Endodermal cell (in vitro differentiated cells): ENCODE results near the gene FLG. TPM values are rescaled to one million over a fixed set of nuclear protein-coding genes. Genes with fewer than 3 reads are reported as not detected.

Experiments used
- DNase-seq: peaks from one replicate; pipeline ENCODE4 v3.0.0-alpha.2; 2017
- H3K27ac ChIP-seq: 2 replicates; pipeline ENCODE4 v1.5.1; 2013; ENCODE audit warnings: mild to moderate bottlenecking, low read depth, low read length, moderate library complexity
- H3K27me3 ChIP-seq: 2 replicates; pipeline ENCODE4 v1.6.1; 2013; ENCODE audit warnings: mild to moderate bottlenecking, low read length, moderate library complexity; ENCODE audit not compliant: insufficient read depth, control insufficient read depth, poor library complexity, severe bottlenecking
- H3K36me3 ChIP-seq: 2 replicates; pipeline ENCODE4 v1.7.0; 2013; ENCODE audit warnings: mild to moderate bottlenecking, low read length, moderate library complexity; ENCODE audit not compliant: control insufficient read depth, insufficient read depth
- H3K4me1 ChIP-seq: one replicate; pipeline ENCODE4 v1.7.0; 2013; ENCODE audit warnings: low read length; ENCODE audit not compliant: control insufficient read depth, insufficient read depth
- H3K4me3 ChIP-seq: 2 replicates; pipeline ENCODE4 v1.5.1; 2013; ENCODE audit warnings: mild to moderate bottlenecking, low read length, moderate library complexity
- H3K9ac ChIP-seq: 2 replicates; pipeline ENCODE4 v1.6.1; 2013; ENCODE audit warnings: mild to moderate bottlenecking, low read length, moderate library complexity; ENCODE audit not compliant: poor library complexity, severe bottlenecking; ENCODE audit errors: extremely low read depth
- H3K9me3 ChIP-seq: 2 replicates; pipeline ENCODE4 v1.6.1; 2013; ENCODE audit warnings: mild to moderate bottlenecking, low read length, moderate library complexity; ENCODE audit not compliant: control insufficient read depth
- H3K27ac Mint-ChIP-seq: 2 replicates; pipeline ENCODE4 v1.8.0; 2020; ENCODE audit warnings: mixed read lengths
- H3K27me3 Mint-ChIP-seq: 2 replicates; pipeline ENCODE4 v1.8.0; 2021; ENCODE audit warnings: mild to moderate bottlenecking, mixed read lengths; ENCODE audit not compliant: insufficient read depth
- H3K36me3 Mint-ChIP-seq: 2 replicates; pipeline ENCODE4 v1.8.0; 2020; ENCODE audit warnings: low read depth, mixed read lengths
- H3K4me1 Mint-ChIP-seq: 2 replicates; pipeline ENCODE4 v1.8.0; 2020; ENCODE audit warnings: mixed read lengths
- H3K4me3 Mint-ChIP-seq: 2 replicates; pipeline ENCODE4 v1.8.0; 2020; ENCODE audit warnings: mild to moderate bottlenecking, moderate library complexity, mixed read lengths
- H3K9me3 Mint-ChIP-seq: 2 replicates; pipeline ENCODE4 v1.8.0; 2020; ENCODE audit warnings: mild to moderate bottlenecking, mixed read lengths
- CTCF ChIP-seq: fragments of 200-600 bp; sonication (generic); conservative IDR thresholded peaks from 2 replicates; pipeline ENCODE4 v1.5.0; 2021; ENCODE audit warnings: antibody characterized with exemption, mild to moderate bottlenecking
- WGBS, 2 experiments: methylation state at CpG; one replicate each; pipeline versions ENCODE4 v1.1.5 to v1.1.7; 2013; ENCODE audit warnings: missing lambda C conversion rate in 2 of 2, mixed read lengths in 1 of 2; ENCODE audit not compliant: insufficient coverage in 1 of 2, insufficient read length in 1 of 2; 5-methylcytosine and 5-hydroxymethylcytosine counted together
- total RNA-seq, 2 donors: library from RNA; stranded (reverse); fragmentation: NEBNext Ultra II Directional in 1 of 2; extraction: Animal tissue kit (Norgen Biotek cat#: 25700) in 1 of 2; gene quantifications; 2 replicates in 1 of 2; 3 replicates in 1 of 2; pipeline ENCODE4 v1.2.1, GENCODE V29; 2021

Gene FLG
- total RNA-seq, 2 donors from 2014 or later = not detected

GRCh38 chr1:152367436-152367835 lies 42.4 kb upstream of the FLG start:
- Histone ChIP-seq H3K4me1 (no peaks in the 10 kb centered on the region), H3K36me3 (no peaks in the 10 kb centered on the region), H3K27me3 (no peaks in the 10 kb centered on the region), H3K9me3 (peaks cover 74% of the 10 kb centered on the region), H3K27ac (no peak overlapping the region), H3K9ac (no peak overlapping the region), H3K4me3 (no peak overlapping the region)
- Mint-ChIP-seq H3K27ac (no peak overlapping the region), H3K36me3 (no peaks in the 10 kb centered on the region), H3K4me3 (no peak overlapping the region), H3K4me1 (no peaks in the 10 kb centered on the region), H3K27me3 (no peaks in the 10 kb centered on the region), H3K9me3 (peaks cover 88% of the 10 kb centered on the region)
- DNase-seq = no peak
- no peak for TF ChIP-seq CTCF
- WGBS, 2 experiments = 0% methylated on average over 1 of the region's 1 CpG; no CpG with 5 or more reads in 1 of the 2 experiments

DNA sequence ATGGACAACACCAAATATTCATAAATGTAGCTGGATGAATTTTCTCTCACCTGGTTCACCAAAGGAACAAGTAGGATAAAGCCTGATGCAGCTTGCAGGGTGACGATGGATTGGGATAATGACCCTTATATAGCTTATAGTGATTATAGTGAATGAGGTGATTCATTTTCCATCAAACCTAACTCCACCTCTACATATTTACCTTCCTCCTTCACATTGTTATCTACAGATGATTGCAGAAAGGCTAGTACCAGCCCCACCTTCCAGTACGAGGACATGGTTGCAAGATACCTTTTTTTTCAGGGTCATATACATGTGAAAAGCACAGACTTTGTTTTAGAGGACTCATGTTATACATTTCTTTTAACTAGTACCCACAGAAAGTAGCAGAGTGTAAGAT lies 34.9 kb upstream of the FLG start, which contains the start of gene FLG2:
Gene FLG2, minus strand, starts transcription at position 101 of the 400 bp plus-strand sequence. CDS start 1,122 bp downstream, outside the sequence.
- H3K36me3 Mint-ChIP-seq = no peaks in the 10 kb centered on the region
- H3K4me3 ChIP-seq = no peak within 1 kb of the TSS
- H3K9ac ChIP-seq = no peak within 1 kb of the TSS
- no peaks in the 10 kb centered on the region for H3K4me1 ChIP-seq
- H3K27ac Mint-ChIP-seq = no peak within 1 kb of the TSS
- peaks cover 39% of the 10 kb centered on the region for H3K9me3 Mint-ChIP-seq
- no peak for TF ChIP-seq CTCF
- no peaks in the 10 kb centered on the region for H3K27me3 Mint-ChIP-seq
- no peak for DNase-seq
- H3K9me3 ChIP-seq = peaks cover 83% of the 10 kb centered on the region
- H3K4me1 Mint-ChIP-seq = no peaks in the 10 kb centered on the region
- 67 to 93% methylated on average over 1 of the region's 2 CpGs for WGBS, 2 experiments
- H3K36me3 ChIP-seq = no peaks in the 10 kb centered on the region
- H3K27me3 ChIP-seq = no peaks in the 10 kb centered on the region
- H3K27ac ChIP-seq = no peak within 1 kb of the TSS
- H3K4me3 Mint-ChIP-seq = no peak within 1 kb of the TSS

GRCh38 chr1:152356736-152357135 lies 31.7 kb upstream of the FLG start:
- WGBS, 2 experiments = 67 to 71% methylated on average over 1 of the region's 1 CpG
- H3K27me3 Mint-ChIP-seq = no peaks in the 10 kb centered on the region
- TF ChIP-seq CTCF = no peak
- Histone ChIP-seq H3K27ac (no peak overlapping the region), H3K27me3 (no peaks in the 10 kb centered on the region), H3K9me3 (peaks cover 87% of the 10 kb centered on the region), H3K4me3 (no peak overlapping the region), H3K9ac (no peak overlapping the region), H3K36me3 (no peaks in the 10 kb centered on the region), H3K4me1 (no peaks in the 10 kb centered on the region)
- H3K9me3 Mint-ChIP-seq = peaks cover 12% of the 10 kb centered on the region
- H3K27ac Mint-ChIP-seq = no peak overlapping the region
- H3K36me3 Mint-ChIP-seq = no peaks in the 10 kb centered on the region
- no peaks in the 10 kb centered on the region for H3K4me1 Mint-ChIP-seq
- H3K4me3 Mint-ChIP-seq = no peak overlapping the region
- DNase-seq = no peak
